Measurements from ENCODE around the gene MKNK2. TPM values are rescaled to one million over a fixed set of nuclear protein-coding genes. Genes with fewer than 3 reads are reported as not detected.

The MKNK2 gene
- total RNA-seq = 105 and 169 TPM in 2 replicates

DNA sequence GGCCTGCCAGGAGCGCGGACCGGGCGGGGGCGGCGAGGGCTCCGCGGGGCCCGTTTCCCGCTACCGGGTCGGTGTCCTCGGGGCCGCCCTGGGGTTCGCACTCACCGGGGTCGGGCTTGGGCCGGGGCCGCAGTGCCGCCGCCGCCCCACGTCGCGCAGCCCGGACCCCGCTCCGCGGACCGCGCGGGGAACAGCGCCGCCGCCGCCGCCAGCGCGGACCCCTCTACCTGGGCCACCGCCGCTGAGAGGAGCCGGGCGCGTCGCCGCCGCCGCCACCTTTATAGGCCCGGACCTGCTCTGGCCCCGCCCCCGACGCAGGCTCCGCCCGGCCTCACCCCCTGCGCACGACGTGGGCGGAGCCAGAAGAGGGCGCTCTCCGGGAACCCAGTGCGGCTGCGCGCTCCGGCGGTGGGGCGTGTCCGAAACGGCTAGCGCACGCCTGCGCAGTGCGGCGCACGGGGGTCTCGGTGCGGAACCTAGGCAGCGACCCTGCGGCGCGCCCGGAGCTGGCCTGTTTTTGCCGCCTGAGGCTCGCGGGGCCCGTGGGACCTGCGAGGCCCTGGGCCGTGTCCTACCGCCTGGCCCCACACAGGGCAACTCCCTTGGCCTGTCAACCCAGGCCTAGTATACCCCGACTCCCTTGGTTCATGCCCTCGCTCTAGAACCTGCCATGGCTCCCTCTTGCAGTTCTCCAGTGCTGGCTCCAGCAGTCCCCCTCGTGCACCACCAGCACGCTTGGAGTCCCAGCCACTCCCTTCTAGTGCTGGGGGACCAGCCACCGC lies at the start of gene MKNK2:
TSS of gene MKNK2 (minus strand) at position 254 of the 782 bp plus-strand sequence. CDS start 393 bp downstream, outside the sequence.

GRCh38 chr19:2096480-2097202 lies 45.6 kb upstream of the MKNK2 start, which contains the start of gene IZUMO4:
Gene IZUMO4 (plus strand): TSS chr19:2096915. CDS start chr19:2096946, 31 bp downstream.

GRCh38 chr19:2096034-2096479 lies 45.0 kb upstream of the MKNK2 start, which contains the start of gene MOB3A:
Gene MOB3A (minus strand): TSS chr19:2096326. CDS start chr19:2078560, 17,766 bp downstream.

DNA sequence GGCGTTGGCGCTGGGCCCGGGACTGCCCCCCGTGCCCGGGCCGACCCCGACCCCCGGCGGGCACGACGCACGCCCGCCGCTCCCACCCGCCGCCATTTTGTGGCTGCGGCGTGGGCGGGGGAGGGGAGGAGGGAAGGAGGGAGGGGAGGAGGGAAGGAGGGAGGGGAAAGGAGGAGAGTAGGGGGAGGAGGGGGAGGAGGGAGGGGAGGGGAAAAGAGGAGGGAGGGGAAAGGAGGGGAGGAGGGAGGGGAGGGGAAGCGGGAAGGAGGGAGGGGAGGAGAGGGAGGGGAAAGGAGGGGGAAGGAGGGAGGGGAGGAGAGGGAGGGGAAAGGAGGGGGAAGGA lies 35.5 kb downstream of the MKNK2 start, which contains the start of gene BTBD2:
TSS of gene BTBD2 (minus strand) at position 107 of the 343 bp plus-strand sequence. CDS start at position 96, 11 bp downstream.

Other genes starting within 250 kb of the MKNK2 start
- 0.97 and 1.1 TPM in 2 replicates for gene ATP8B3, start 239.0 kb downstream of the MKNK2 start, total RNA-seq
- gene REXO1, start 202.8 kb downstream of the MKNK2 start, total RNA-seq = 6.9 and 10.0 TPM in 2 replicates
- 11.8 and 16.8 TPM in 2 replicates for gene KLF16, start 187.7 kb downstream of the MKNK2 start, total RNA-seq
- gene ABHD17A, start 165.7 kb downstream of the MKNK2 start, total RNA-seq = 159 and 164 TPM in 2 replicates
- 4.0 and 4.9 TPM in 2 replicates for gene ADAT3, start 145.8 kb downstream of the MKNK2 start, total RNA-seq
- gene SCAMP4, start 145.8 kb downstream of the MKNK2 start, total RNA-seq = 87.3 and 162 TPM in 2 replicates
- gene CSNK1G2, start 110.1 kb downstream of the MKNK2 start, total RNA-seq = 50.4 and 68.5 TPM in 2 replicates
- 76.9 and 79.4 TPM in 2 replicates for gene BTBD2, start 35.5 kb downstream of the MKNK2 start, total RNA-seq
- 44.1 and 46.2 TPM in 2 replicates for gene MOB3A, start 45.1 kb upstream of the MKNK2 start, total RNA-seq
- gene IZUMO4, start 45.7 kb upstream of the MKNK2 start, total RNA-seq = 0.36 and 1.6 TPM in 2 replicates
- 110 and 111 TPM in 2 replicates for gene AP3D1, start 100.3 kb upstream of the MKNK2 start, total RNA-seq
- 7.3 and 10.5 TPM in 2 replicates for gene DOT1L, start 112.7 kb upstream of the MKNK2 start, total RNA-seq
- gene PLEKHJ1, start 185.1 kb upstream of the MKNK2 start, total RNA-seq = 48.3 and 67.2 TPM in 2 replicates
- 33.0 and 33.6 TPM in 2 replicates for gene SF3A2, start 185.6 kb upstream of the MKNK2 start, total RNA-seq
- gene AMH, start 198.1 kb upstream of the MKNK2 start, total RNA-seq = 0.32 TPM in 1 of 2 replicates, not detected in the other
- gene JSRP1, start 205.2 kb upstream of the MKNK2 start, total RNA-seq = not detected in 2 replicates
- gene PEAK3, start 230.9 kb upstream of the MKNK2 start, total RNA-seq = not detected in 2 replicates

Data from cardiac atrium fibroblast (primary cell).